ENCODE results near the gene ASIC1. TPM values are rescaled to one million over a fixed set of nuclear protein-coding genes. Genes with fewer than 3 reads are reported as not detected.

The ASIC1 gene
- total RNA-seq, 1 donor from 2014 or later = 18.1 TPM

- no peaks in the 10 kb centered on the region for H3K9me3 Mint-ChIP-seq
- no peak for DNase-seq (ENCODE audit: extremely low spot score, unreplicated experiment)
Measured at GRCh38 chr12:50077099-50077498, 19.7 kb downstream of the ASIC1 start.

DNA sequence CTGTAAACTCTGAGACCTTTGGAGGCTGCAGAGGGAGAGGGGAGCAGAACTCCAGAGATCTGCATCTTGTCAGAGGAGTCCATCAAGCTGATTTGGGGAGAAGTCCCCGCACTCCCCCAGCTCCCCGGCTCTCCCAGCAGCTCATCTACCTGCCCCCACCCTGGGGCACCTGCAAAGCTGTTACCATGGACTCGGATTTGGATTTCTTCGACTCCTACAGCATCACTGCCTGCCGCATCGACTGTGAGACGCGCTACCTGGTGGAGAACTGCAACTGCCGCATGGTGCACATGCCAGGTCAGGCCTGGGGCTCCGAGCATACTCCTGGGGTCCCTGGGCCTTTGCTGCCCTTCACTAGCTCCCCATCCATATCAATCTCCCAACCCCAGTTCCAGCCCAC lies 20.9 kb downstream of the ASIC1 start:
- TF ChIP-seq, protein P1, sequence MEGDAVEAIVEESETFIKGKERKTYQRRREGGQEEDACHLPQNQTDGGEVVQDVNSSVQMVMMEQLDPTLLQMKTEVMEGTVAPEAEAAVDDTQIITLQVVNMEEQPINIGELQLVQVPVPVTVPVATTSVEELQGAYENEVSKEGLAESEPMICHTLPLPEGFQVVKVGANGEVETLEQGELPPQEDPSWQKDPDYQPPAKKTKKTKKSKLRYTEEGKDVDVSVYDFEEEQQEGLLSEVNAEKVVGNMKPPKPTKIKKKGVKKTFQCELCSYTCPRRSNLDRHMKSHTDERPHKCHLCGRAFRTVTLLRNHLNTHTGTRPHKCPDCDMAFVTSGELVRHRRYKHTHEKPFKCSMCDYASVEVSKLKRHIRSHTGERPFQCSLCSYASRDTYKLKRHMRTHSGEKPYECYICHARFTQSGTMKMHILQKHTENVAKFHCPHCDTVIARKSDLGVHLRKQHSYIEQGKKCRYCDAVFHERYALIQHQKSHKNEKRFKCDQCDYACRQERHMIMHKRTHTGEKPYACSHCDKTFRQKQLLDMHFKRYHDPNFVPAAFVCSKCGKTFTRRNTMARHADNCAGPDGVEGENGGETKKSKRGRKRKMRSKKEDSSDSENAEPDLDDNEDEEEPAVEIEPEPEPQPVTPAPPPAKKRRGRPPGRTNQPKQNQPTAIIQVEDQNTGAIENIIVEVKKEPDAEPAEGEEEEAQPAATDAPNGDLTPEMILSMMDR (conservative IDR thresholded peaks at IDR 0.05) = no peak
- DNase-seq (ENCODE audit: extremely low spot score, unreplicated experiment) = no peak
- H3K27me3 Mint-ChIP-seq = no peaks in the 10 kb centered on the region
- no peaks in the 10 kb centered on the region for H3K9me3 Mint-ChIP-seq
- H3K4me3 Mint-ChIP-seq = no peak overlapping the region
- H3K4me1 Mint-ChIP-seq (ENCODE audit: unreplicated experiment) = peaks cover 8% of the 10 kb centered on the region
- no peak overlapping the region for H3K27ac Mint-ChIP-seq
- H3K36me3 Mint-ChIP-seq = no peaks in the 10 kb centered on the region

More at GRCh38 chr12:50077099-50077498, 19.7 kb downstream of the ASIC1 start:
- Mint-ChIP-seq H3K4me3 (no peak overlapping the region), H3K4me1 (ENCODE audit: unreplicated experiment) (peaks cover 15% of the 10 kb centered on the region), H3K27me3 (no peaks in the 10 kb centered on the region), H3K36me3 (no peaks in the 10 kb centered on the region), H3K27ac (no peak overlapping the region)
- TF ChIP-seq, protein P1 (conservative IDR thresholded peaks at IDR 0.05) = no peak

DNA sequence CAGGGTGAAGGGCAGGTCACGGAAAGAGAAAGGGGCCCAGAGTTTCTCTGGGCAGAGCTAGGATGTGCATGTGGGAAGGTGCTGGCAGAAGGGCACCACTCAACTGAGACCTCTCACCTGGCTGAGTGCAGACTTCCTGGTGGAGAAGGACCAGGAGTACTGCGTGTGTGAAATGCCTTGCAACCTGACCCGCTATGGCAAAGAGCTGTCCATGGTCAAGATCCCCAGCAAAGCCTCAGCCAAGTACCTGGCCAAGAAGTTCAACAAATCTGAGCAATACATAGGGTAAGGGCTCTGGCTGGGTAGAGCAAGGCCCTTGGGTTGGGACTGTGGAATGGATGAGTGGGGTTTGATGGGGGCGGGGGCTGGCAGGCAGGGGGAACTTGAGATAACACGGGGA lies 22.4 kb downstream of the ASIC1 start:
- Mint-ChIP-seq H3K36me3 (no peaks in the 10 kb centered on the region), H3K9me3 (no peaks in the 10 kb centered on the region), H3K27ac (no peak overlapping the region), H3K4me3 (no peak overlapping the region), H3K4me1 (ENCODE audit: unreplicated experiment) (peaks cover 11% of the 10 kb centered on the region), H3K27me3 (no peaks in the 10 kb centered on the region)
- no peak for DNase-seq (ENCODE audit: extremely low spot score, unreplicated experiment)
- TF ChIP-seq, protein P1 (conservative IDR thresholded peaks at IDR 0.05) = no peak

DNA sequence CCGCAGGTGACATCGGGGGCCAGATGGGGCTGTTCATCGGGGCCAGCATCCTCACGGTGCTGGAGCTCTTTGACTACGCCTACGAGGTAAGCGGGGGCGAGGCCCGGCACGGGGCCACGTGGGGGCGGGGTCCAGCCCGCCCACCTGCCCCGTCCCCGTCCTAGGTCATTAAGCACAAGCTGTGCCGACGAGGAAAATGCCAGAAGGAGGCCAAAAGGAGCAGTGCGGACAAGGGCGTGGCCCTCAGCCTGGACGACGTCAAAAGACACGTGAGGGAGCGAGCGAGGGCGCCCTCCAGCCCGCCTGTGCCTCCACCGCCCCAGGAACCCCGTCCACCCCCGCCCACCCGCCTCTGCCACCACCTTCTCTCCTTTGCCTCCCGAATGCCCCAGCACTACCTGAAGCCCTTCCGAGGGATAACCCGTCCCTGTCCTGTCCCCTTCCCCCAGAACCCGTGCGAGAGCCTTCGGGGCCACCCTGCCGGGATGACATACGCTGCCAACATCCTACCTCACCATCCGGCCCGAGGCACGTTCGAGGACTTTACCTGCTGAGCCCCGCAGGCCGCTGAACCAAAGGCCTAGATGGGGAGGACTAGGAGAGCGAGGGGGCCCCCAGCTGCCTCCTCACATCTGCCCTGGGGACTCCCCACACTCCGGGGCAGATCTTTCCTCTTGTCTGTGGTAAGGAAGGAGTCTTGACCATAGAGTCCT lies 23.9 kb downstream of the ASIC1 start:
- Mint-ChIP-seq H3K9me3 (no peaks in the 10 kb centered on the region), H3K27ac (no peak overlapping the region), H3K4me3 (no peak overlapping the region), H3K4me1 (ENCODE audit: unreplicated experiment) (peaks cover 10% of the 10 kb centered on the region), H3K27me3 (no peaks in the 10 kb centered on the region), H3K36me3 (no peaks in the 10 kb centered on the region)
- TF ChIP-seq, protein P1 (conservative IDR thresholded peaks at IDR 0.05) = no peak
- no peak for DNase-seq (ENCODE audit: extremely low spot score, unreplicated experiment)

DNA sequence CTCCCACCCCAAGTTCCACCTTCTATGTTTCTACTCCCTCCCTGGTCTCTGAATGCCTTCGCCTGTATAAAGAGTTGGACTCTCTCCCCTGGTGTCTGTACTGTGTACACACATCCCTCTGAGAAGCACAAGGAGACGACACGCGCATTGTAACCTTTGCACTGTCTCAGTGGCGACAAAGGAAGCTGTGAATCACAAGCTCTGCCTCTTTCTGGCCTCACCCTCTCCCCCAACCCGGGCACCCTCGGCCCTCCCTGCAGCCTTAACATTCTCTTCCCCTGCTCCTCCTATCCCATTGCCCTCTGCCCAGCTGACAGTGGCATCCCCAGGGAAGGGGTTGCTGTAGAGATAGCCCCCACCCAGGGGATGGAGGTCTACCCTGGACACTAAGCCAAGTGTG lies 25.2 kb downstream of the ASIC1 start:
- Mint-ChIP-seq H3K4me1 (ENCODE audit: unreplicated experiment) (peaks cover 10% of the 10 kb centered on the region), H3K4me3 (peak overlapping the region; percentile 54), H3K9me3 (no peaks in the 10 kb centered on the region), H3K27ac (peak overlapping the region; percentile 71), H3K27me3 (no peaks in the 10 kb centered on the region), H3K36me3 (peaks cover 7% of the 10 kb centered on the region)
- no peak for DNase-seq (ENCODE audit: extremely low spot score, unreplicated experiment)
- TF ChIP-seq, protein P1 (conservative IDR thresholded peaks at IDR 0.05) = no peak

Measured in type B pancreatic cell (in vitro differentiated cells).